ENCODE data around the gene ACBD3.

The ACBD3 gene

DNA sequence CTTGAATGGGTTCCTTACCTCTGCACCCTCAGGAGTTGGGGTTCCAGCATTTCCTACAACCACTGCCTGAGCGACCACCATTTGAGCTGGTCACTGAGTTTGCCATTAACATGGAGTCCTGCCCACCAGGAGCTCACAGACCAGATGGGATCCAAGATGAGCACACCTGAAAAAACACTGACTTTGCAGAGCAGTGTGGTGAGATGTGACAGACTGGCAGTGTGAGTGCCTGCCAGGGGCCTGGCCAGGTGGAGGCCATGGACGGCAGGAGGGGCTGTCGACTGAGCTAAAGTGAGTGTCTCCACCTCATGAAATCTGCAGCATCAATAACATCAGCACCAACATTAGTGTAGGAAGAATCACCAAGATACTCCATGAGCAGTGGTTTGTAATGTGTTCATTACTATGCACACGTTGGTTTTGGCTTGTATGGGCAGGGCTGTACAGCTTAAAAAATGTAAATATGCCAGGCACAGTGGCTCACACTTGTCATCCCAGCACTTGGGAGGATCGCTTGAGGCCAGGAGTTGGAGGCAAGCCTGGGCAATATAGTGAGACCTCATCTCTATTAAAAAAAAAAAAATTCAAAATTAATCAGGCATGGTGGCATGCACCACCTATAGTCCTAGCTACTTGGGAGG is 24.8 kb upstream of the ACBD3 start:
- TF ChIP-seq CTCF (IDR thresholded peaks at IDR 0.05; ENCODE audit: low read depth, low read length, missing control alignments) = no peak
- in situ Hi-C loops (cut with HindIII; ENCODE audit: low sequenced_read_pairs) = no loop called here
- no peak overlapping the region for H3K4me3 ChIP-seq (ENCODE audit: low read depth, low read length)
- no peak for DNase-seq (ENCODE audit: low read depth)

GRCh38 chr1:226210571-226211176 is 24.1 kb upstream of the ACBD3 start:
- H3K4me3 ChIP-seq (ENCODE audit: low read depth, low read length) = no peak overlapping the region
- DNase-seq (ENCODE audit: low read depth) = no peak
- TF ChIP-seq CTCF (IDR thresholded peaks at IDR 0.05; ENCODE audit: low read depth, low read length, missing control alignments) = no peak
- in situ Hi-C loops (cut with HindIII; ENCODE audit: low sequenced_read_pairs) = no loop called here

GRCh38 chr1:226209307-226210059 is 22.9 kb upstream of the ACBD3 start:
- DNase-seq (ENCODE audit: low read depth) = no peak
- no peak overlapping the region for H3K4me3 ChIP-seq (ENCODE audit: low read depth, low read length)
- no peak for TF ChIP-seq CTCF (IDR thresholded peaks at IDR 0.05; ENCODE audit: low read depth, low read length, missing control alignments)
- in situ Hi-C loops (cut with HindIII; ENCODE audit: low sequenced_read_pairs) = no loop called here

DNA sequence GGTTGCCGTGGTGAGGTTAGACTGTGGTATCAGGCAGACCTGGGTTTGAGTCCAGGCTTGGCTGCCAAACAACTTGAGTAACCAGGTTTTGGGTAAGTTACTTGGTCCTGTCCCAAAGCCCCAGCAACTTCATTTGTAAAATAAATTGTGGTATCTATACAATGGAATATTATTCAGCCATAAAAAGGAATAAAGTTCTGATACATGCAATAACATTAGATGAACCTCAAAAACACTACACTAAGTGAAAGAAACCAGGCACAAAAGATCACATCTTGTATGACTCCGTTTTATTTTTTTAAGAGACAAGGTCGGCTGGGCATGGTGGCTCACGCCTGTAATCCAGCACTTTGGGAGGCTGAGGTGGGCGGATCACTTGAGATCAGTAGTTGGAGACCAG is 20.5 kb upstream of the ACBD3 start:
- no peak overlapping the region for H3K4me3 ChIP-seq (ENCODE audit: low read depth, low read length)
- no peak for TF ChIP-seq CTCF (IDR thresholded peaks at IDR 0.05; ENCODE audit: low read depth, low read length, missing control alignments)
- in situ Hi-C loops (cut with HindIII; ENCODE audit: low sequenced_read_pairs) = no loop called here
- DNase-seq (ENCODE audit: low read depth) = no peak

DNA sequence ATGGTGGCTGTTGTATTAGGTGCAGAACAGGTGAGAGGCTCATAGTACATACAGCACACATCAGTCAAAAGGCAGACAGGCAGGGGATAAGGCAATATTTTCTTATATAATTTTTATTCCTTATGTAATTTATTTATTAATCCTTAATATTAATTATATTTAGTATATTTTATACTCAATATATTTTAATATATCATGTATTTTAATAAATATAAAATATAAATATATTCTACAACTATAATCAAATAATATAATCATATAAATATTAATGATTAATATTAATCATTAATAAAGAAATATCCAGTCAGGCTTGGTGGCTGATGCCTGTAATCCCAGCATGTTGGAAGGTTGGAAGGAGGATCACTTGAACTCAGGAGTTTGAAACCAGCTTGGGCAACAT is 17.7 kb upstream of the ACBD3 start:
- H3K4me3 ChIP-seq (ENCODE audit: low read depth, low read length) = no peak overlapping the region
- in situ Hi-C loops (cut with HindIII; ENCODE audit: low sequenced_read_pairs) = no loop called here
- no peak for TF ChIP-seq CTCF (IDR thresholded peaks at IDR 0.05; ENCODE audit: low read depth, low read length, missing control alignments)
- no peak for DNase-seq (ENCODE audit: low read depth)

DNA sequence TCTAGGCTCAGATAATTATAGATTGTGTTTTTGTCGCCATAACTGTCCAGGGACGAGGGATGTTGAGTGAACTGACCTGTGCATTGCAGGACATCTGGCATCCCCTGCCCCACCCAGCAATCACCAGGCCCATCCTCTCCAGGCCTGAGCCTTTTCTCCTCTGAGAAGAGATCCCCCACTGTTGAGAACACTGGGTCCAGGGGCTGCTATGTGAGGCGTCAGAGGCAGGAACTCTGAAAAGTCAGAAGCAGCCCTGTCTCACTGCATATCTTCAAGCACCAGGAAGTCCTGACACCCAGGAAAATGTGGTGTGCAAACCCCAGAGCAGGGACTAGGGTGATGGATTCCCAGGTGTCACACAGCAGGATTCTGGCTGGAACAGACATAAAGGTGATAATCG is 17.1 kb upstream of the ACBD3 start:
- TF ChIP-seq CTCF (IDR thresholded peaks at IDR 0.05; ENCODE audit: low read depth, low read length, missing control alignments) = no peak
- DNase-seq (ENCODE audit: low read depth) = no peak
- H3K4me3 ChIP-seq (ENCODE audit: low read depth, low read length) = no peak overlapping the region
- in situ Hi-C loops (cut with HindIII; ENCODE audit: low sequenced_read_pairs) = no loop called here
